ENCODE measurements around the gene ARHGAP8.

DNA sequence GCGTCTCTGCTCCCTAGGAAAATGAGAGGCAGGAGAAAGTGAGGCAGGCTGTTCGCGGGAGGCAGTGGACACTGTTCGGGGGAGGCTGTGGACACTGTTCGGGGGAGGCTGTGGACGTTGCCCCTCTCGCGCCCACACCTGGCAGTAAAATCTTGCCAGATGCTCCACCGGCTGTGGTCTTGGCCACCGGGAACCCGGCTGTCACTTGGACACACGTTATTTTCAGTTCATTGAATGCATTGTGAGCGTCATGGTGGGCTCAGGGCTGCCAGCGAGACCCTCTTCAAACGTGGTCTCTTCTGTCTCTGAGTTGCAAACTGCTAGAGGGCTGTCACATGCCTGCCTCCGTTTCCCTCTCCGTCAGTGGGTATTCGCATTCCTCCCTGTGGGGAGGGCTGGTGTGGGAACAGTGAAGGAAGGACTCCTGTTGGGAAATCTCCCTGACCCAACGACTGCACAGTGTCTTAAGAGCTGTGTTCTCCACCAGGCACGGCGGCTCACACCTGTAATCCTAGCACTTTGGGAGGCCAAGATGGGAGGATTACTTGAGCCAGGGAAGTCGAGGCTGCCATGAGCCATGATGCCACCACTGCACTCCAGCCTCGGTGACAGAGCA lies 49.0 kb upstream of the ARHGAP8 start:
- no peak for TF ChIP-seq POLR2AphosphoS5 (IDR thresholded peaks at IDR 0.05; ENCODE audit: low read depth, low read length)
- no peak for TF ChIP-seq POLR2A (IDR thresholded peaks at IDR 0.05; ENCODE audit: low read depth, low read length)
- no peak for TF ChIP-seq TAF1 (IDR thresholded peaks at IDR 0.05; ENCODE audit: borderline replicate concordance, low read depth, low read length)

Measured in GM12892 (cell line).